Subcutaneous adipose tissue (tissue), 4 donors: ENCODE measurements around the gene FAM234B. TPM values are rescaled to one million over a fixed set of nuclear protein-coding genes. Genes with fewer than 3 reads are reported as not detected.

Experiments
- CTCF ChIP-seq: fragments of 450-650 bp; IDR thresholded peaks from one replicate; pipeline ENCODE4 v1.5.1; 2016; ENCODE audit warnings: low read depth, mild to moderate bottlenecking, control low read depth, antibody characterized with exemption, moderate library complexity
- total RNA-seq, 4 donors: library from RNA; depleted of rRNA; stranded (reverse); fragments of >200 nt; gene quantifications; one replicate each; pipeline ENCODE4 v1.1.0, GENCODE V29; 2016

FAM234B gene
- total RNA-seq, 4 donors from 2014 or later: 5.2 to 6.4 (median 5.7) TPM

GRCh38 chr12:12999271-12999958 is 44.8 kb upstream of the FAM234B start:
- TF ChIP-seq CTCF: no peak

DNA sequence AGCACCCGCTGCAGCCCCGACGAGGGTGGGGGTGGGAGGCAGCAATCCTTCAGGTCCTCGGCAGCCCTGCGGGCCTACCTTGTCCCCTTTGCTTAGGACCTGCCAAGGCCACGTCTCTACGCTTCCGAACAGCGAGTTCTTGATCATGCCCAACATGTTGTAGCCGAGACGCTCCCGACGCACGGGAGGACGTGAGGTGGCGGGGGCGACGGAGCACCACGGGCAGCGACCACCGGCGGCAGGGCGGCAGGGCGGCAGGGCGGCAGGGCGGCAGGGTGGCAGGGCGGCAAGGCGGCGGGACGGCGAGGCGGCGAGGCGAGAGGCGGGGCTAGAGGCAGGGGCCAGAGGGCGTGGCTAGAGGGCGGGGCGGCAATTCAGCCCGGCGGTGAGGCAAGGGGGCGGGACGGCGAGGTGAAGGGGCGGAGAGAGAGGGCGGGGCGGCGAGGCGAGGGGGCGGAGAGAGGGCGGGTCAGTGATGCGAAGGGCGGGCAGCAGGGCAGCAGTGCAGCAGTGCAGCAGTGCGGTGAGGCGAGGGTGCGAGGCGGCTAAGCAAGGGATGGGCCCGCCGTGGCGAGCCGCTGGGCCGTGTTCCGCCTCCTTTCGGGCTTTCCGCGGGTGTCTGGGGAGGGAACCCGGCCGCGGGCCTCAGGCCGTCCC is 44.1 kb upstream of the FAM234B start, which contains the start of gene HEBP1:
HEBP1 (minus strand) TSS at position 307 of the 657 bp plus-strand sequence; CDS start at position 156, 151 bp downstream.
- TF ChIP-seq CTCF: no peak

- TF ChIP-seq CTCF: no peak
Measured at GRCh38 chr12:13000616-13000924, 43.6 kb upstream of the FAM234B start.

DNA sequence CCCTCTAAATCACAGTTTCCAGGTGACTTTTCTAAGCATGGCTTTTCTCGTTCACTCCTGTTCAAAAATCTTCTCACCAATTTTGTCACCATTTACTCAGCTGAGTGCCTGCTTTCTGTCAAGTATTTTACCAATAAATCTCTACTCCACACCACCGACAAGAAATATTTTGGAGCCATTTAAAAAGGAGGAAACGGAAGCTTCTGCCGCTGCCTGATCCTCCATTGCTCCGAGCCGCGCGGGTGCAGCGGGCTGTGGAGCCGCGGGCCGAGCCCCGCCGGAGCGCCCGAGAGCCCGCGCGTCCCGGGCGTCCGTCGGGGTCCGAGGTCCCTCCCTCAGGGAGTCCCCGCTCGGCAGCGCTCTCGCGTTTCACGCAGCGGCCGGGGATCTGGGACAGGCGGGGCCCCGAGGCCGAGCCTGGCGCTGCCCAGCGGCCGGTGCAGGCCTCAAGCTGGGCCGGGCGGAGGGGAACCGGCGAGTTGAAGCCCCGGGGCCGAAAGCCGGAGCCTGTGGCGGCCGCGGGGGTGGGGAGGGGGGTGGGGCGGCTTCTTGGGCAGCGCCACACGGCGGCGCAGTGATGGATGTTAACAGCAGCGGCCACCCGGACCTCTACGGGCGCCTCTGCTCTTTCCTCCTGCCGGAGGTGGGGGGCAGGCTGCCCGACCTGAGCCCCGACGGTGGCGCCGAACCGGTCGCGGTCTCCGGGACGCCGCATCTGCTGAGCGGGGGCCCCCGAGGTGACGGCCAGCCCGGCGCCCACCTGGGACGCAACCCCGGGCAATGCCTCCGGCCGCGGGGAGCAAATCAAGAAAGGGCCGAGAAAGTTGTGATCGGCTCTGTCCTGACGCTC is 43.0 kb upstream of the FAM234B start:
- no peak for TF ChIP-seq CTCF

GRCh38 chr12:13001775-13002040 is 42.5 kb upstream of the FAM234B start:
- no peak for TF ChIP-seq CTCF

- no peak for TF ChIP-seq CTCF
Measured at GRCh38 chr12:13002301-13003097, 41.7 kb upstream of the FAM234B start.

- TF ChIP-seq CTCF: no peak
Measured at GRCh38 chr12:13004361-13004760, 39.8 kb upstream of the FAM234B start.
